GM19023 (cell line): ENCODE results near the gene PRDM8.
"Not testable (repeated sequence)": the region's sequence is repeated elsewhere in the genome, so short reads cannot be mapped to it uniquely, and the experiment has no call there.

Experiments used
- ATAC-seq: cut with Tn5 transposase; IDR thresholded peaks from one replicate; pipeline ENCODE4 v1.9.1; 2021; ENCODE audit warnings: mild to moderate bottlenecking, moderate library complexity; ENCODE audit not compliant: unreplicated experiment

Gene PRDM8

GRCh38 chr4:80196922-80197573 is at the start of gene PRDM8:
Gene PRDM8, plus strand, starts transcription at chr4:80197503. Its CDS starts 2,578 bp downstream, at chr4:80200081.
- no peak for ATAC-seq

- no peak for ATAC-seq
Measured at GRCh38 chr4:80150387-80151180, 46.7 kb upstream of the PRDM8 start.

GRCh38 chr4:80151981-80152380 is 45.3 kb upstream of the PRDM8 start:
- ATAC-seq, result no peak

- ATAC-seq, result no peak
Measured at GRCh38 chr4:80153874-80154544, 43.3 kb upstream of the PRDM8 start.

GRCh38 chr4:80154545-80154933 is 42.8 kb upstream of the PRDM8 start:
- no peak for ATAC-seq

GRCh38 chr4:80155316-80155982 is 41.9 kb upstream of the PRDM8 start:
- ATAC-seq, result no peak

- ATAC-seq, result no peak
Measured at GRCh38 chr4:80156410-80156809, 40.9 kb upstream of the PRDM8 start.

GRCh38 chr4:80161413-80162058 is 35.8 kb upstream of the PRDM8 start:
- no peak for ATAC-seq

- no peak for ATAC-seq
Measured at GRCh38 chr4:80162418-80162817, 34.9 kb upstream of the PRDM8 start.

GRCh38 chr4:80165855-80166254 is 31.4 kb upstream of the PRDM8 start:
- ATAC-seq, result no peak

DNA sequence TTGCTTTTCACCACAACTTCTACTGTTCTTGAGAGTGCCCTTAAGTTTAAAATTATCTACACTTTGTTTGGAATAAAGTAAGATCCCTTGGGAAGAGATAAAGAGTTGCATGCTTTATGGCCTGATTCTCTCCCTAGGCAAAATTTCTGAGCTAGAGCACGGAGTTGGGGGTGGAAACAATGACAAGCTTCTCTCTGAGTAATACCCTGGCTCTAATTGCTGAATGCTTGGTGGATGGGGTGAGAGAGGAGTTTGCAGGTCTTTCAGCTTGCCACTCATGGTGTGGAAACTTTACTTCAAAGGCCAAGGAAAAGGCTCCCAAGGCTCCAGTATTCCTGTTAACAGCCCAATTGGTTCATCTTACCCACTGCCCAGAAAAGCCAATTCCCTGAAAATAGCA is 26.1 kb upstream of the PRDM8 start:
- ATAC-seq, result no peak

- peak; percentile 9 for ATAC-seq
Measured at GRCh38 chr4:80171656-80172055, 25.6 kb upstream of the PRDM8 start.

GRCh38 chr4:80172203-80172602 is 25.1 kb upstream of the PRDM8 start:
- ATAC-seq, result peak; percentile 56

DNA sequence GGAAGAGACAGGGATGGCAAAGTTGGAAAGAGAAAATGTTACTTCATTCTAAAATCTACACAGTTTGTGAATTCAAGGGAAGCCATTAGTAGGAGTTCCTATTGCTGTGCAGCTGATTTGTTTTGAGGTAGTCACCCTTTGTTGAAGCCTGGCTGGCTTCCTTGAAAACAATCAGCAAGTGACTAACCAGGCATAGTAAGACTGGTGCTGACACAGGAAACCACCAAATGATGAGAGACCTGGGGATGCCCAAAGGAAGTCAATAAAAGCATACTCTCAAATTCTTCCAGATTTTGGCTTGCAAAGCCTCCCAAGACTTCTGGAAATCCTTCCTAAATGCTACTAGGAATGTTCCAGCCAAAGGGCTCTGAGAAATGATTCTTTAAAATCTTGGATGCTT is 23.9 kb upstream of the PRDM8 start:
- peak; percentile 73 for ATAC-seq

DNA sequence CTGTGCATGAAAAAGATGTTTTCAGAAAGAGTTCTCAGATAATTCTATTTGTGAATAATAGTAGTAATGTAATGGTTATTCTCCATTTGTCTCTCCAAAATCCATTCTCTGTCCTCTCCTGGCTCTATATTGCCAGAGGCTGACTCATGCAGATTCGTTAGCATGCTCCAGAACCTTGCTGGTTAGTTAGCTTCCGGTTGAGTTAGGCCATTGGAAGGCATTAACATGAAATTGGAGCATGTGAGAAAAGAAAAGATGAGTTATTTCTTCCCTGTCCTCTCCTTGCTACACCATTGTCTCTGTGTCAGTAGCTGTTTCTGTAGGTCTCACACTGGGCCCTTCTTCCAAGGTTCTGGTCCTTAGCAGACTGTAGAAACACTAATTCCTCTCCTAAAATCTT is 23.5 kb upstream of the PRDM8 start:
- ATAC-seq, result no peak

DNA sequence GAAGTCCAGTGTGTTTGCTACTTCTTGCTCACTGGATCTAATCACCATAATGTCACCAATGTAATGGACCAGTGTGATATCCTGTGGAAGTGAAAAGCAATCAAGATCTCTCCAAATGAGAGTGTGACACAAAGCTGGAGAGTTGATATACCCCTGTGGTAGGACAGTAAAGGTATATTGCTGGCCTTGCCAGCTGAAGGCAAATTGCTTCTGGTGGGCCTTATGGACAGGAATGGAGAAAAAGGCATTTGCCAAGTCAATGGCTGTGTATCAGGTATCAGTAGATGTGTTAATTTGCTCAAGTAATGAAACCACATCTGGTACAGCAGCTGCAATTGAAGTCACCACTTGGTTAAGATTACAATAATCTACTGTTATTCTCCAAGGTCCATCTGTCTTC is 19.5 kb upstream of the PRDM8 start:
- ATAC-seq, result not testable (repeated sequence)

GRCh38 chr4:80178964-80179363 is 18.3 kb upstream of the PRDM8 start:
- ATAC-seq, result no peak

- ATAC-seq, result no peak
Measured at GRCh38 chr4:80179637-80180161, 17.6 kb upstream of the PRDM8 start.

GRCh38 chr4:80180743-80181142 is 16.6 kb upstream of the PRDM8 start:
- no peak for ATAC-seq

DNA sequence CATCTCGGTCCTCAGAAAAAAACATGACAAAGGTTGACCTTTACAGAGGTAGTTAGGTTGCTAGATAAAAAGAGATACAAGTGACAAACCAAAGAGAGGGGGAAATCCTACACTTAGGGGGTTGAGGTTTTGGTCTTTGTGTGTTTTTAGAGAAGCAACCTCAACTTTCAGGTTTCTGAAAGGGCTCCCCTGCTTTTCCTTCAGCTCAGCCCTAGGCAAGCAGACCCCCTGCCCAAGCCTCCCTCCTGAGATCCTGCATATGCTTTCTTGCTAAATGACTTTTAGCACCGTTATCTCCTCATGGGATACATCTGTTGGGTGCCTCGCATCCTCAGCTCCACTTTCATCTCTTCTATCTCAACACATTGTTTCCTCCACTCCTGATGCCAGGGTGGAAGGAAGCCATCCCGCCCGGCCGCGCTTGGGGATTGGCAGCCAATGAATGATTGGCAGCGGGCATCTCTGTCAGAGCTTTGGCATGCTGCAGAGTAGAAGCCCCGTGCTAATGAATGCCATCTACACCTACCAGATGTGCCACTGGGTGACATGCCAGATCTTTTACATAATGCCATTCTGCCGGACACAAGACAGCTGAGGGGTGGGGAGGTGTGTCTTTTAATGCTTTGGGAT is 15.0 kb upstream of the PRDM8 start:
- ATAC-seq, result no peak
